GM18498 (cell line): Measurements from ENCODE around the gene ADGRG3.
"Not testable (repeated sequence)": the region's sequence is repeated elsewhere in the genome, so short reads cannot be mapped to it uniquely, and the experiment has no call there.

Experiments used
- ATAC-seq: cut with Tn5 transposase; IDR thresholded peaks from one replicate; pipeline ENCODE4 v1.9.1; 2021; ENCODE audit warnings: mild to moderate bottlenecking, moderate library complexity; ENCODE audit not compliant: unreplicated experiment

ADGRG3 gene

DNA sequence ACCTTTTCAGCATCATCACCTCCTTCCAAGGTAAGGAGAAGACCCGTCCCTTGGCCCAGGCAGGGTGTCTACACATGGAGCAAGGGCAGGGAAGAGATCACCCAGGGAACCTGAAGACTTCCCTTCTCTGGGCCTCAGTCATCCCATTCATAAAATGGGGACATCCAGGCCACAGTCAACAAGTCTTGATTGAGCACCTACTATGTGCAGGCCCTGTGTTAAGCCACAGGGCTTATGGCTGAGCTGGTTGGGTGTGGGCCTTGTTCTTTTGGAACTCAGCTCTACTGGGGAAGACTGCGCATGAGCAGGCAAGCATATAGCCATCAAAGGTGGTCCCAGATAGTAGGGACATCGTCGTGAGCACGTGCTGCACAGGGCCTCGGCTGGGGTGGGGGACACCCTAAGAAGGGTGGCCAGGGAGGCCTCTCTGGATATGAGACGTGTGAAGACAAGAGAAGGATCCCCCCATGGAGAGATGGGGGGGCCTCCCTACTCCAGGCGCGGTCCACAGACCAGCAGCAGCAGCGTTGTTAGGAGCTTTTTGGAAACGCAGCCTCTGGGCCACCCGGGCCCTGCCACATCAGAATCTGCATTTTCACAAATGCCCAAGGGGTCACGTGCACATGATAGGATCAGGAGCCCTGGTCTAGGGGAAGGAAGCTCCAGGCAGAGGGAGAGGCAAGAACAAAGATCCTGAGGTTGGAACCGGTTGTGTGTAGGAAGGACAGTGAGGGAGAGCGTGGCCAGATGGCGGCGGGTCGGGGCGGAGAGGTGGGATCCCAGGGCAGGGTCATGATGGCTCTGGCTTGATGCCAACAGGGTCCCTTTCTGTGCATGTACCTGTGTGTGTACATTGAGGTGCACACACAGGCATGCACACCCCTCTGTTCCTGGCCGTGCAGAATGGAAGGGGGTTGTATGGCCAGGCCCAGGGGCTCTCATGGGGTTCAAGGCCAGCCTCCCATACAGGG, 5.9 kb upstream of the ADGRG3 start:
- ATAC-seq = no peak

DNA sequence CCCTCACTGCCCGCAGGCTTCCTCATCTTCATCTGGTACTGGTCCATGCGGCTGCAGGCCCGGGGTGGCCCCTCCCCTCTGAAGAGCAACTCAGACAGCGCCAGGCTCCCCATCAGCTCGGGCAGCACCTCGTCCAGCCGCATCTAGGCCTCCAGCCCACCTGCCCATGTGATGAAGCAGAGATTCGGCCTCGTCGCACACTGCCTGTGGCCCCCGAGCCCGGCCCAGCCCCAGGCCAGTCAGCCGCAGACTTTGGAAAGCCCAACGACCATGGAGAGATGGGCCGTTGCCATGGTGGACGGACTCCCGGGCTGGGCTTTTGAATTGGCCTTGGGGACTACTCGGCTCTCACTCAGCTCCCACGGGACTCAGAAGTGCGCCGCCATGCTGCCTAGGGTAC, 4.7 kb upstream of the ADGRG3 start:
- ATAC-seq = no peak

DNA sequence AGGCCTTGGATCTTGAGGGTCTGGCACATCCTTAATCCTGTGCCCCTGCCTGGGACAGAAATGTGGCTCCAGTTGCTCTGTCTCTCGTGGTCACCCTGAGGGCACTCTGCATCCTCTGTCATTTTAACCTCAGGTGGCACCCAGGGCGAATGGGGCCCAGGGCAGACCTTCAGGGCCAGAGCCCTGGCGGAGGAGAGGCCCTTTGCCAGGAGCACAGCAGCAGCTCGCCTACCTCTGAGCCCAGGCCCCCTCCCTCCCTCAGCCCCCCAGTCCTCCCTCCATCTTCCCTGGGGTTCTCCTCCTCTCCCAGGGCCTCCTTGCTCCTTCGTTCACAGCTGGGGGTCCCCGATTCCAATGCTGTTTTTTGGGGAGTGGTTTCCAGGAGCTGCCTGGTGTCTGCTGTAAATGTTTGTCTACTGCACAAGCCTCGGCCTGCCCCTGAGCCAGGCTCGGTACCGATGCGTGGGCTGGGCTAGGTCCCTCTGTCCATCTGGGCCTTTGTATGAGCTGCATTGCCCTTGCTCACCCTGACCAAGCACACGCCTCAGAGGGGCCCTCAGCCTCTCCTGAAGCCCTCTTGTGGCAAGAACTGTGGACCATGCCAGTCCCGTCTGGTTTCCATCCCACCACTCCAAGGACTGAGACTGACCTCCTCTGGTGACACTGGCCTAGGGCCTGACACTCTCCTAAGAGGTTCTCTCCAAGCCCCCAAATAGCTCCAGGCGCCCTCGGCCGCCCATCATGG, 4.0 kb upstream of the ADGRG3 start:
- ATAC-seq = no peak

DNA sequence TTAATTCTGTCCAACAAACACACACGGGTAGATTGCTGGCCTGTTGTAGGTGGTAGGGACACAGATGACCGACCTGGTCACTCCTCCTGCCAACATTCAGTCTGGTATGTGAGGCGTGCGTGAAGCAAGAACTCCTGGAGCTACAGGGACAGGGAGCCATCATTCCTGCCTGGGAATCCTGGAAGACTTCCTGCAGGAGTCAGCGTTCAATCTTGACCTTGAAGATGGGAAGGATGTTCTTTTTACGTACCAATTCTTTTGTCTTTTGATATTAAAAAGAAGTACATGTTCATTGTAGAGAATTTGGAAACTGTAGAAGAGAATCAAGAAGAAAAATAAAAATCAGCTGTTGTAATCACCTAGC, 3.5 kb upstream of the ADGRG3 start:
- ATAC-seq = no peak

DNA sequence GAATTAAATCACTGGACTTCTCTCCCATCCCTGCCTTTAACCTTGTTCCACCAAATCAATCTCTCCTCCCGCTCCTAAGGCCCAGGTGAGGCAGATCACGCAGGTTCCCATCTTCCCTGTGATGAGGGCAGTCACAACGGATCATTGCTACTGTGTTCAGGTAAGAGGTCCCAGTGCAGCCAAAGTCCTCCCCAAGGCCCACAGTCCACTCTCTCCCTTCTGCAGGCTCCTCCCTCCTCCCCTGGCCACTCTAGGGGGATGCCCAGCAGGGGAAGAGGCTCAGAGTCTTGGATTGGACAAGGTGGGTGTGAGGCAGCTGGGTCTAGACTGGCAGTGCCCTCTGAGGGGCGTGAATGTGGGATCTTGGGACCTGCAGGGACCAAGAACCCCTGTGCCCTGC, 2.6 kb upstream of the ADGRG3 start:
- ATAC-seq = no peak

DNA sequence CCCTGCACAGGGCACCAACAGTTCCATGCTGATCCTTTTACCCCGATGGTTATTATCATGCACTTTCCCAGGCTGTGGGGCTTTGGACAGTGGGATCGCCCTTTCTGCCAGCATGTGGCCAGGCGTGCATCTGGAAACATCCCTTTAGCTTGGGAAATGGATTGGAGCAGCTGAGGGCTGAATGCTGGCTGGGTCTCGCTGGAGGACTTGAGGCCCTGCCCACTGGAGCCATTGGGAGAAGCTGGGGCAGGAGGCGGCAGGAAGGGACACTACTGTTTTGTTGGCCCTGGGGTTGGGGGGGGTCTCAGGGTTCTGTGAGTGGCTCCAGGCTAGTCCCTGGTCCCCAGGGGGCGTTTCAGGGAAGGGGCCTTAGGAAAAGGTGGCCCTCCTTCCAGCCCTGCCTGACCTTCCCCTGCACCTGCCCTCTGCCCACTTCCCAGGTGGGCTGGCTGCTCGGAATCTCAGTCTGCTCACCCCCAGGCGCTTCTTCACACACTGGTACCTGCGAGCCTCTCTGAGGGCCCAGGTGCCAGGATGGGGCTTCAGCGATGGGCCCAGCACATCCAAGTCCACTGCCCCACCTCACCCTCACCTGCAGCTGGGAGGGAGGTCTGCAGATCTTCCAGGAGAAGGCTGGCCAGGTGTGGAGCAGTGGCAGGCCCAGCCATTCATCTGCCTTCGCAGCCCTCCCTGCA, 1.6 kb upstream of the ADGRG3 start:
- no peak for ATAC-seq

DNA sequence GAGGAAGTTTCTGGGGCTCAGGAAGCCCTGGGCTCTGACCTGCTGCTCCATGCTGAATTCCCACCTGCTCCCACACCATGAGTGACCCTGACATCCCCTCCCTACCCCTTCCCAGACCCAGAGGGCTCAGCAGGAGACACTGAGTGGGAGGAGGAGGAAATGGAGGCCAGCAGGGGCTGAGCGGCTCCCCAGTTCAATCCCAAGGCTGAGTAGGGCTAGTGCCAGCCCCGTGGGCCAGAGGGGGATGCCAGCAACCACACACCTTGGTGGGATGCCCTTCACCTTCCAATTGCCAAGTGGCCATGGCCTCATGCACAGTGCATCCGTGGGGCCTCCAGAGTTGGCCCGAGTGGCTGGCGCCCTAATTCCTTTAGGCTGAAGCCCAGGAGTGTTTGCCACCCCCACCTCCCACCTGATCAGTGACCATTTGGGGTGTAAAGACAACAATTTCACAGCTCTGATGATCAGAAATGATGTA, 1.0 kb upstream of the ADGRG3 start:
- ATAC-seq = no peak

DNA sequence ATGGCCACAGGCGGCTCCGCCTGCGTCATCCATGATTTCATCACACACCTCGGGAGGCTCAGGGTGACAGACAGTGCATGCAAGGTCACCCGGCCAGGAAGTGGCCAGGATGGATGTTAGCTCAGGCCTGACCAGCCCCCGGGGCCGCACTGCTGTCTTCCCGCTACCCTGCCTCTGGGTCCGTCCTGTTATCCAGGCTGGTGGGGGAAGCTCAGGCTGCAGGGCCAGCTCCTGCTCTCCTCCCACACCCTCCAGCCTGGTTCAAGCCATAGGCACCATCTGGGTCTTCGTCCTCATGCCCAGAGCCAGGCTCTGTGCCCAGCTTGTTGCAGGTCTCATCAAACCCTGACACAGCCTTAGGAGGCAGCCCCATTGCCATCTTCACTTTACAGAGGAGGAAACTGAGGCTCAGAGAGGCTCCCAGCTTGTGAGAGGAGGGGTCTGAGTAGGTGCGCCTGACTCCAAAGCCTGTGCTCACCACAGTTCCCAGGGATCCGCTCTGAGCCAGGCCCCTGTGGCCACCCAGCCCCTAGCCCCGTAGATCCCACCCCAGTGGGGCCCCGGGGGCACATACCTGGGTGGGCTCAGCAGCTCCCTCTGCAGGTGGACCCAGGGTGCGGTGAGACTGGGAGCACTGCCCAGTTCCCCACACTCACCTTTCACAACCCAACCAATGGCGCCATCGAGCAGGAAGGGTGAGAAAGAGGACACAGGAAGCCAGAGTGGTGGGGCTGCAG, 412 bp upstream of the ADGRG3 start:
- ATAC-seq = no peak

DNA sequence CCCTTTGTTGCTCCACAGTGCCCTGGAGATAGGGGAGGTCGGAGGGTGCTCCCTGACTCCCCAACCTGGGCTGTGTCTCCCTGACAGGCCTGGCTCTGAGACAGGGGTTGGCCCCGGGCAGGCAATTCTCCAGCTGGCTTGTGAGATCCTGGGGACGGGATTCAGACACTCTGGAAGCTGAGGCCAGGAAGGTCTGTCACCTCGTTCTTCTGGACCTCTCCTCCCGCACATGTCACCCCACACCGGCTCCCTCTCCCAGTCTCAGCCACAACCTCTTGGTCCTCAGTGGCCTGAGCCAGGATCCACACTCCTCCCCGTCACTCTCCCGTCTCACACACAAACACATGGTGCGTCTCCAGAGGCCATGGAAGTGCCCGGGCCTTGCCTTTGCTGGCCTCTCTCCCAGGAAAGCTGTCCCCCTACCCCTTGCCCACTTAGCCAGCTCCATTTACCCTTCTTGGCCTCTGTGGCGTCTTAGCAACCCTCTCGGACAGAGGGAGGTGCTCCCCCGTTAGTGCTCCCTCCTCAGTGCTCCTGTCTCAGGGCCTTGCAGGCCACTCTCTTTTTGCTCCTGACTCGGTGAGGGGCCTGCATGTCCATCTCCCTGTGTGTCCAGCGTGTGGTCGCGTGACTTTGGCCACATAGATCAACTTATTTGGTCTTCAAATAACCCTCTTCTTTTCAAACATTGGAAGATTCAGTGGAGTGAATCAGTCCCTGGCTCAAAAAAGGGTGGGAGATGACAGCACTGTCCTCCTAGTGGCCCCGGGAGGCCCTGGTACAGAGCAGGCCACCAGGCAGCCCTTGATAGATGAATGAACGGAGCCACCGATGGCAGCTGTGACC, 747 bp downstream of the ADGRG3 start:
- no peak for ATAC-seq

DNA sequence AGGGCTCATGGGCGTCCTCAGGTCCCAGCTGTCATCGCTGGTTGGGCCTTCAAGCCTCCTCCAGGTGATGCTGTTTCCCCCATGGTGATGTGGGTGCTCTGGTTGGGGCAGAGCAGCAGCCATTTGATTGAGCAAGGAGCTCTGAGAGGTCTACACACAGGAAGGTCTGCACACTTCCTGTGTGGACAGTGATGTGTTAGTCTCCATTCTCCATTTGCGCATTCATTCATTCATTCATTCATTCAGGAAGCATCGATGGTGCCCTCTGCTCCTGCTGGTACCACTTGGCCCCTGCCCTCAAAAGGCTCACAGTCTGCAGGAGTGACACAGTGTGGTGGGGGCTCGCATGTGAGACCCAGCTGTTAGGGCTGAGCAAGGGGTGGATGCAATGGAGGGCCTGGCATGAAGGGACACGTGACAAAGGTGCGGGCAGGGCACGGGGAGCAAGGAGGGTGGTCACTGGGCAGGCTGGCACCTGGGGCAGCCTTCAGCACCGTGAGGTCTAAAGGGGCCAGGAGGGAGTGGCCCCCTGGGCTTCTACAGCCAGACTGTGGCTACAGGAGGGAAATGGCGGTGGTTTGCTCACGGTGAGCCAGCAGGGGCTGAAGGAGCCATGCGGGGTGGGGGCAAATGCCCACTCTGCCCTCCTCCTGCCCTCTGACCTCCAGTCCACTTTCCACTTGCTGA, 1.5 kb downstream of the ADGRG3 start:
- ATAC-seq = no peak

DNA sequence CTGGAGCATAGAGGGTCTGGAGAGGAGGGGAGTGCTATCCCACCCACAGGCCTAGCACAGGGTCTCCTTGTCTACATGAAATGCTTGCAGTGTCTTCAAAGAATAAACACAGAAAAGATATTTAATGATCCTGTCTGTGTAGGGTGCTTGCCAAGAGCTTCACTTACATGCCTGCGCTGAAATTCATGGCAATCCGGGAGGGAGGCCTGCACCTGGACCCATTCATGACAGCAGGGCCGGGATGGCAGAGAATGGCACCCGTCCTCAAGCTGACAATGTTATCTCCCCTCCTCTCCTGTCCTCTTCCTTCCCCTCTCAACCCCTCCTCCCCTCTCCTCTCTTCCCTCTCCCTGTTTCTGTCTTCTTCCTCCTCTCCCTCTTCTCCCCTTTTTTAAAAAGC, 2.1 kb downstream of the ADGRG3 start:
- no peak for ATAC-seq

DNA sequence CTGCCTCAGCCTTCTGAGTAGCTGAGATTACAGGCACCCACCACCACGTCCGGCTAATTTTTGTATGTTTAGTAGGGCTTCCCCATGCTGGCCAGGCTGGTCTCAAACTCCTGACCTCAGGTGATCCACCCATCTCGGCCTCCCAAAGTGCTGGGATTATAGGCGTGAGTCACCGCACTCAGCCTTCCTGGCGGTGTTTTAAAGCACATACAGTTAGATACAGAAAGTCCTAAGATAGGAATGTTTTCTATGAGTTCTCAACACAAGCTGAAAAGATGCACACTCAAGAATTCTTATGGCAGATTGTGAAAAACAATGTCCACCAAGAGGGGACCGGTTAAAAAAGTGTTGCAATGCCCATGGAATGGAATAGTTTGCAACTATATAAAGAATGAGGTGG, 3.3 kb downstream of the ADGRG3 start:
- ATAC-seq = not testable (repeated sequence)

DNA sequence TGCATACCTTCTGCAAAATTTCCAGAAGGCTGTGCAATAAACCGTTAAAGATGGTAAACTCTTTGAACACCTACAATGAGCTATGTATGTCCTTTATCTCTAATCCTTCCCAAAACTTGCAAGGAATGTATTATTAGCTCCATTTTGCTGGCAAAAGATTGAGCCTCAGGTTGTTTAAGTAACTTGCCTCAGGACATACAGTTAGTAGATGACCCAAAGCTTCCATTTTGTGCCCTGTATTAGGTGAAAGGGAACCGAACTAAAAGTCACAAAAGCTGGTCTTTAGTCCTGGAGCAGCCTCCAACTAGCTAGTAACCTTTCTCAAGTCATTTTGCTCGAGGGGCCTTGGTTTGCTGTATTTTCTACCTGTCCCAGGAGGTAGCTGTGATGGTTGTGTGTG, 4.3 kb downstream of the ADGRG3 start:
- ATAC-seq = no peak

DNA sequence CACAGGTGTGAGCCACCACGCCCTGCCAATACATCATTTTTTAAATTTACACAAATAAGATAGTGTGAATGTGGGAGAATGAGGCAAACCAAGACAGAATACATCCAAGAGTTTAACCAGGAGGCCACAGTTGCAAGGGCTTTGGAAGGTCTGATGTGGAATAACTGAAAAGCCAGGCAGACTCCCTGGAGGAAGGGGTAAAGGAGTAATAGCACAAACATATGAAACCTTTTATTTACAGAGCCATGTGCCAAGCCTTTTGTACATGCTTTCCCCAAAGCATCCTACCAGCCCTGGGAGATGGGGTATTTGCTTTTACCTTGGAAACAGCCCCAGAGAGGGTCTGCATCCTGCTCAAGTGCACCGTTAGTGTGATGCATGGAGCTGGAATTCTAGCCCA, 4.7 kb downstream of the ADGRG3 start:
- ATAC-seq = no peak

DNA sequence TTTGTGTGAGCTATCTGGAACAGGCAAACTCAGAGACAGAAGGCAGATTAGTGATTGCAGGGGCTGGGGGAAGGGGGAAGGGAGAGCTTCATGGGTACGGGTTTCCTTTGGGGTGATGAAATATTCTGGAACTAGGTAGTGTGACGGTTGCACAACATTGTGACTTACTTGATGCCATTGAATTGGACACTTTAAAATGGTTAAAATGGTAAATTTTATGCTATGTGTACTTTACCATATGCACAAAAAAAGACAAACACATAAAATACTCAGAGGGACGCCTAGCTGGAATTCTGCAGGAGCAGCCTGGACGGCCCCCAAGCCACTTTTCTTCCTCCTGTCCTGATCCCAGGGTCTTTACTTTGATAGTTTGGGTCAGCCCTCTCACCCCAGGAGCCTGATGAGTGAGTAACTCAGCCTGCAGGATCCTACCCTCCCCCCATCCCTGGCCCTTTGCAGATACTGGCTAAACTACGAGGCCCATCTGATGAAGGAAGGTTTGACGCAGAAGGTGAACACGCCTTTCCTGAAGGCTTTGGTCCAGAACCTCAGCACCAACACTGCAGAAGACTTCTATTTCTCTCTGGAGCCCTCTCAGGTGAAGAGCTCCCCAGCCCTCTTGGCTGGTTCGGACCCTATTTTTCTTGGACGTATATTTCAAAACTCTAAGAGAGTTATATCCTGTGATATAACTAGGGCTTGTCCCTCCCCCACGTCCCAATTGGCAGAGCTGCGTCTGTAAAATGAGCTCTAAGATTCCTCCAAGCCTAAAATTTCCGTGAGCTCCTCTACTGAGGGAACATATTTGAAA, 7.8 kb downstream of the ADGRG3 start:
- no peak for ATAC-seq

DNA sequence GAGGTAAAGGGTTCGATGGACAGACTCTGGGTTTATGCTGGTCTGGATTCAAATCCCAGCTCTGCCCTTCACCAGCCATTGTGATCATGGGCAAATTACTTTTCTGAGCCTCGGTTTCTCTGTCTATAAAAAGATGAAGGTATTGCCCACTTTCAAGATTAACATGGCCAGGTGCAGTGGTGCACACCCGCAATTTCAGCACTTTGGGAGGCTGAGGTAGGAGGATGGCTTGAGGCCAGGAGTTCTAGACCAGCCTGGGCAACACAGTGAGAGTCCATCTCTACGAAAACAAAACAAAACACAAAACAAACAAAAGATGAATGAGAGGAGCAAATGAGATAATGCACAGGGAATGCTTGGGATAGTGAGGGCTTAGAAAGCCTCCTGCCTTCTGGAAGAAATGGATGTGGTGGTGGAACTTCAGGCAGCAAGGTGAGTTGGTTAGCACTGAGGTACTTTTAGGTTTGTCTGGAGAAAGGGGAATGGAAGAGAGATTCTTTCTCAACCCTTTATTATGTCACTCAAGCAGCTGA, 8.5 kb downstream of the ADGRG3 start:
- ATAC-seq = no peak

DNA sequence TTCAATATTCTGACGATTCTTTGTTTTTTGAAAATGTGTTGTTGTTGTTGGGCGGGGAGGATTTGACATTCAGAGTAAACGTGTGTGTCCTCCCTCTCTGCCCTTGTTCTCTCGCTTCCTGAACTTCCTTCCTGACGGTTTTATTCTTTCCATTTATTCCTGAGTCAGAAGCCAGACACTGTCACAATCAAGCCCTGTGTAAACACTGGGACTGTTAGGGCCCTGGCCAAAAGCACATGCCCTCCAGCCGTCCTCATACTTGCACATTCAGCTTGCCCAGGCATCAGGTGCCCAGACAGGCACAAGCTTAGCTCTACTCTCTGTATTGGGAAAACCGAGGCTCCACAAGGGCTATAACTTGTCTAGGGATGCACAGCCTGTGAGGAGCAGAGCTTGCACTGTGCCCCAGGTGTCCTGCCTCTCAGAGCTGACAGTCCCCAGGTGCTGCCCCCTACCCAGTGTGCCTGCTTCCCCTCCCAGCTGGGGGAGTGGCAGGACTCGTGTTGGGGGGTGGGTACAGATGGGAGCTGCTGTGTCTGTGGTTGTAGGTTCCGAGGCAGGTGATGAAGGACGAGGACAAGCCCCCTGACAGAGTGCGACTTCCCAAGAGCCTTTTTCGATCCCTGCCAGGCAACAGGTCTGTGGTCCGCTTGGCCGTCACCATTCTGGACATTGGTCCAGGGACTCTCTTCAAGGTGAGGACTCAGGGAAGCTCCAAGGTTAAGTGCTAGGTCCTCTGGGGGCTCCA, 9.7 kb downstream of the ADGRG3 start:
- ATAC-seq = no peak

DNA sequence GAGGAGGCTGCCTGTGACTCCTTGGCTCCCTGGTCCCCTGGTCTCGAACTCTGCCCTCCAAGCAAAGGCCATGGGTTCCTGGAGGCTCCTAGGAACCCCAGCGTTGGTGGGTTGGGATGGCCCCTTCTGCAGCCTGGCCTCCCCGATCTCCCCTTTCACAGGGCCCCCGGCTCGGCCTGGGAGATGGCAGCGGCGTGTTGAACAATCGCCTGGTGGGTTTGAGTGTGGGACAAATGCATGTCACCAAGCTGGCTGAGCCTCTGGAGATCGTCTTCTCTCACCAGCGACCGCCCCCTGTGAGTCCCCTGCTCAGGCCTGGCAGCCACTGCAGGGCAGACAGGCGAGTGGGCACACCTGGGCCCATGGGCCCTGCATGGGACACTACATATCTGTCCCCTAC, 10.9 kb downstream of the ADGRG3 start:
- ATAC-seq = no peak
